ENCODE data around the gene SUCLG1.

DNA sequence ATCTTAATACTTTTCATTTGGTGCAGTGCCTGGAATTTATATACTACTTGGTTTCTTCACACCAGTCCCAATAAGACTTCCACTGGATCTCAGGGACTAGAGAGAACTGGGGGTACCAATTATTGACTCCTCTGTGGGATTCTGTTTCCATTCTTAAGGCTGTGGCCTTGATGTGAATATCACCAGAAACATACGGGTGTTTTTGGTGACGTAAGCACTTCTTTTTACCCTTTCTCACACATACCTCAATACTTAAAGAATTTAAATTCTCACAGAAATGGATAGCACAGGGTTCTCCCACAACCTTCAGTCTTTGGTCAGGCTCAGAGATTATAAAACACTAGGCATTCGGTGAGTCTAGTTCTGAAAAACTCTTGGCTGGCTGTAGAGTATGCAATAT, 84.1 kb downstream of the SUCLG1 start:
- TF ChIP-seq, protein P1, sequence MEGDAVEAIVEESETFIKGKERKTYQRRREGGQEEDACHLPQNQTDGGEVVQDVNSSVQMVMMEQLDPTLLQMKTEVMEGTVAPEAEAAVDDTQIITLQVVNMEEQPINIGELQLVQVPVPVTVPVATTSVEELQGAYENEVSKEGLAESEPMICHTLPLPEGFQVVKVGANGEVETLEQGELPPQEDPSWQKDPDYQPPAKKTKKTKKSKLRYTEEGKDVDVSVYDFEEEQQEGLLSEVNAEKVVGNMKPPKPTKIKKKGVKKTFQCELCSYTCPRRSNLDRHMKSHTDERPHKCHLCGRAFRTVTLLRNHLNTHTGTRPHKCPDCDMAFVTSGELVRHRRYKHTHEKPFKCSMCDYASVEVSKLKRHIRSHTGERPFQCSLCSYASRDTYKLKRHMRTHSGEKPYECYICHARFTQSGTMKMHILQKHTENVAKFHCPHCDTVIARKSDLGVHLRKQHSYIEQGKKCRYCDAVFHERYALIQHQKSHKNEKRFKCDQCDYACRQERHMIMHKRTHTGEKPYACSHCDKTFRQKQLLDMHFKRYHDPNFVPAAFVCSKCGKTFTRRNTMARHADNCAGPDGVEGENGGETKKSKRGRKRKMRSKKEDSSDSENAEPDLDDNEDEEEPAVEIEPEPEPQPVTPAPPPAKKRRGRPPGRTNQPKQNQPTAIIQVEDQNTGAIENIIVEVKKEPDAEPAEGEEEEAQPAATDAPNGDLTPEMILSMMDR (IDR thresholded peaks at IDR 0.05; ENCODE audit: insufficient read depth, low read length): no peak
- TF ChIP-seq GABPA (IDR thresholded peaks at IDR 0.05; ENCODE audit: low read depth): no peak
- TF ChIP-seq SPI1 (IDR thresholded peaks at IDR 0.05; ENCODE audit: borderline replicate concordance, low read depth): no peak
- TF ChIP-seq, protein P2, sequence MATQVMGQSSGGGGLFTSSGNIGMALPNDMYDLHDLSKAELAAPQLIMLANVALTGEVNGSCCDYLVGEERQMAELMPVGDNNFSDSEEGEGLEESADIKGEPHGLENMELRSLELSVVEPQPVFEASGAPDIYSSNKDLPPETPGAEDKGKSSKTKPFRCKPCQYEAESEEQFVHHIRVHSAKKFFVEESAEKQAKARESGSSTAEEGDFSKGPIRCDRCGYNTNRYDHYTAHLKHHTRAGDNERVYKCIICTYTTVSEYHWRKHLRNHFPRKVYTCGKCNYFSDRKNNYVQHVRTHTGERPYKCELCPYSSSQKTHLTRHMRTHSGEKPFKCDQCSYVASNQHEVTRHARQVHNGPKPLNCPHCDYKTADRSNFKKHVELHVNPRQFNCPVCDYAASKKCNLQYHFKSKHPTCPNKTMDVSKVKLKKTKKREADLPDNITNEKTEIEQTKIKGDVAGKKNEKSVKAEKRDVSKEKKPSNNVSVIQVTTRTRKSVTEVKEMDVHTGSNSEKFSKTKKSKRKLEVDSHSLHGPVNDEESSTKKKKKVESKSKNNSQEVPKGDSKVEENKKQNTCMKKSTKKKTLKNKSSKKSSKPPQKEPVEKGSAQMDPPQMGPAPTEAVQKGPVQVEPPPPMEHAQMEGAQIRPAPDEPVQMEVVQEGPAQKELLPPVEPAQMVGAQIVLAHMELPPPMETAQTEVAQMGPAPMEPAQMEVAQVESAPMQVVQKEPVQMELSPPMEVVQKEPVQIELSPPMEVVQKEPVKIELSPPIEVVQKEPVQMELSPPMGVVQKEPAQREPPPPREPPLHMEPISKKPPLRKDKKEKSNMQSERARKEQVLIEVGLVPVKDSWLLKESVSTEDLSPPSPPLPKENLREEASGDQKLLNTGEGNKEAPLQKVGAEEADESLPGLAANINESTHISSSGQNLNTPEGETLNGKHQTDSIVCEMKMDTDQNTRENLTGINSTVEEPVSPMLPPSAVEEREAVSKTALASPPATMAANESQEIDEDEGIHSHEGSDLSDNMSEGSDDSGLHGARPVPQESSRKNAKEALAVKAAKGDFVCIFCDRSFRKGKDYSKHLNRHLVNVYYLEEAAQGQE (IDR thresholded peaks at IDR 0.05; ENCODE audit: insufficient replicate concordance, low read depth): no peak
- no peak for TF ChIP-seq POLR2AphosphoS5 (IDR thresholded peaks at IDR 0.05; ENCODE audit: low read depth)

Measured in HL-60 (cell line).